ENCODE results near the gene TPRA1.

DNA sequence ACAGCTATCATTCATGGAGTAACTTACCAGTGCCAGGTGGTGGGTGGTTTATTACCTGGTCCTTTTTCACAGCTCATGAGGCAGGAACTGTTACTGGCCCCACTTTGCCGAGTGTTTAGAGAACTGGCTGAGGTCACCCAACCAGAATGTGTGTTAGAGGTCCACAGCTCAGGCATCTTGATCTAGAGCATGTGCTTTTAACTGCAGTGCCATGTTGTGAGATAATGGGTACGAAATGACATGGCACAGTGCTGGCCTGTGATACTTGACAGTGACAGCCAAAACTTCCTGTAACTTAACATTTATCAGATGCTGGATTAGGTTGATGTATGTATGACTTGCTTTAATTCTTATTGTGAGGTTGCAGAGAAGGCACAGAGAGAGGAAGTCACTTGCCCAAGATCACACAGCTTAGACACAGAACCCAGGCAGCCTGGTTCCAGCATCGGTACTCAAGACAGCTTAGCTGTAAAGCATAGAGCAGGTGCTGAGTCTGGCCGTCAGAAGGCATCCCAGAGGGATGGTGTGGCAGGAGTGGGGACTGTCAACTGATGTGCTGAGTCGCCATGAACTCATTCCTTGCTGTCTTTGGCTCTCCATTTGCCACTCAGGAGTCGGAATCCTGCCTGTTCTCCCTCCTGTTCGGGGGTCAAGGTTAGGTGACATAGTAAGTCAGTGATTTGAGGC is 17.3 kb upstream of the TPRA1 start:
- TF ChIP-seq POLR2A (IDR thresholded peaks at IDR 0.05; ENCODE audit: low read depth, low read length) (no peak), POLR2AphosphoS5 (IDR thresholded peaks at IDR 0.05; ENCODE audit: low read depth, low read length) (no peak), TAF1 (IDR thresholded peaks at IDR 0.05; ENCODE audit: low read depth, low read length) (no peak)

Measured in GM12891 (cell line).